GM12892 (cell line): ENCODE measurements around the gene INPP5A.

ENCODE experiments used
- POLR2A ChIP-seq: IDR thresholded peaks from 2 replicates; pipeline ENCODE4 v1.6.1; 2011; ENCODE audit warnings: low read depth, low read length, control low read depth
- POLR2AphosphoS5 ChIP-seq: IDR thresholded peaks from 2 replicates; pipeline ENCODE4 v1.6.1; 2011; ENCODE audit warnings: low read depth, low read length, control low read depth

DNA sequence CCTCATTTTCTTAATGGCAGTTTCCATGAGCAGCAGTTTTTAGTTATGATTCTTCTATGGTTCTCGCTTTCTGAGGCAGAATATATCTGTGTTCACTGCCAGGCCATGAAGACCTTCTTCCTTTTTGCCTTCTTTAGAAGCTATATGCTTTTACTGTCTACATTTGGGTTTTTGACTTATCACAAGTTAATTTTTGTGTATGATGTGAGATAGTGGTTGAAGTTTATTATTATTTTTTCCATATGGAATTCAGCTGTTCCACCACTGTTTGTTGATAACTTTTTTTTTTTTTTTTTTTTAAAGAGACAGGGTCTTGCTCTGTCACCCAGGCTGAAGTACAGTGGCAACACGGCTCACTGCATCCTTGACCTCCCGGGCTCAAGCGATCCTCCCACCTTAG lies 44.5 kb downstream of the INPP5A start:
- no peak for TF ChIP-seq POLR2A
- no peak for TF ChIP-seq POLR2AphosphoS5
